Measurements from ENCODE around the gene SERPINB7. TPM values are rescaled to one million over a fixed set of nuclear protein-coding genes. Genes with fewer than 3 reads are reported as not detected.

SERPINB7 gene
- total RNA-seq, 4 donors from 2014 or later, result not detected

DNA sequence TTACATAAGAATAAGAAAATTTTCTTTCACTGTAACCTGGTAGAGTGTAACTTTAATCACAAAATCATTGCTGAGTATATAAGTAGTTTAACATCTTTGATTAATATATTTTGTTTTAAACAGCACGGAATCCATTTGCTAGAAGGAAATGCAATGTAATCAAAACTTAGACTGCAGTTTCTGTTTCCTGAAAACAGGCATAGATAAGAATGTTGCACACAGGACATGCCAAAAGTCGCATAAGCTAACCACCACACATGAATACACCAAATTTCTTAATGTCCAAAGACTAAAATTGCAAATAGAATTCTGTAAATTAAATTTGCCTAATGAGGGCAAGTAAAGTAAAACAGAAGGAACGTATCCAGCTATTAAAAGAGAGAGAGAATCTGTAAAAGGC lies 61.2 kb downstream of the SERPINB7 start:
- Histone ChIP-seq H3K4me3 (no peak overlapping the region), H3K36me3 (no peaks in the 10 kb centered on the region), H3K4me1 (no peaks in the 10 kb centered on the region), H3K27ac (no peak overlapping the region), H3K9me3 (no peaks in the 10 kb centered on the region), H3K27me3 (peaks cover 4% of the 10 kb centered on the region)
- ATAC-seq, result no peak
- TF ChIP-seq POLR2A (IDR thresholded peaks at IDR 0.05) (no peak), POLR2AphosphoS5 (IDR thresholded peaks at IDR 0.05) (no peak), EP300 (IDR thresholded peaks at IDR 0.05) (no peak)
- TF ChIP-seq, protein P1, sequence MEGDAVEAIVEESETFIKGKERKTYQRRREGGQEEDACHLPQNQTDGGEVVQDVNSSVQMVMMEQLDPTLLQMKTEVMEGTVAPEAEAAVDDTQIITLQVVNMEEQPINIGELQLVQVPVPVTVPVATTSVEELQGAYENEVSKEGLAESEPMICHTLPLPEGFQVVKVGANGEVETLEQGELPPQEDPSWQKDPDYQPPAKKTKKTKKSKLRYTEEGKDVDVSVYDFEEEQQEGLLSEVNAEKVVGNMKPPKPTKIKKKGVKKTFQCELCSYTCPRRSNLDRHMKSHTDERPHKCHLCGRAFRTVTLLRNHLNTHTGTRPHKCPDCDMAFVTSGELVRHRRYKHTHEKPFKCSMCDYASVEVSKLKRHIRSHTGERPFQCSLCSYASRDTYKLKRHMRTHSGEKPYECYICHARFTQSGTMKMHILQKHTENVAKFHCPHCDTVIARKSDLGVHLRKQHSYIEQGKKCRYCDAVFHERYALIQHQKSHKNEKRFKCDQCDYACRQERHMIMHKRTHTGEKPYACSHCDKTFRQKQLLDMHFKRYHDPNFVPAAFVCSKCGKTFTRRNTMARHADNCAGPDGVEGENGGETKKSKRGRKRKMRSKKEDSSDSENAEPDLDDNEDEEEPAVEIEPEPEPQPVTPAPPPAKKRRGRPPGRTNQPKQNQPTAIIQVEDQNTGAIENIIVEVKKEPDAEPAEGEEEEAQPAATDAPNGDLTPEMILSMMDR (IDR thresholded peaks at IDR 0.05), result no peak
- WGBS, 2 donors (ENCODE audit: low coverage in 1 of 2), result 41 to 44% methylated on average over 2 to 3 of the region's 3 CpGs

DNA sequence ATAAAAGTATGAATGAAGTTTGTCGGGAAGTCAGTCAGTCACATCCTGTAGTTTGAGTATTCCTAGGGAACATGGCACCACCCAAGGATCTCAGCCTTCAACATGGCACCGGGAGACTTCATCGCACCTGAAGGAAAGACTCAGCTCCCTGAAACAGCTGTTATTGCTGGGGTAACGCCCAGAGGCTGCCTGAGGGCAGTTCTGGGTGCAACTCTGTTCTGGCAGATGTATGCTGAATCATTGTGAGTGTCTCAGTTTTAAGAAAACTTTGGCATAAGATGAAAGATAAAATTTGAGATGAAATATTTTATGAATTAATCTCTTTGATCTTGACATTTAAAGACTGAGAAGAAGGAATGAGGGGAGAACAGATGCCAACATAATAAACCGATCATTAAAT lies 62.4 kb downstream of the SERPINB7 start:
- H3K27me3 ChIP-seq, result peaks cover 11% of the 10 kb centered on the region
- no peak overlapping the region for H3K4me3 ChIP-seq
- H3K36me3 ChIP-seq, result no peaks in the 10 kb centered on the region
- no peaks in the 10 kb centered on the region for H3K9me3 ChIP-seq
- H3K27ac ChIP-seq, result no peak overlapping the region
- ATAC-seq, result no peak
- no peaks in the 10 kb centered on the region for H3K4me1 ChIP-seq
- 58 to 64% methylated on average over 5 of the region's 5 CpGs for WGBS, 2 donors (ENCODE audit: low coverage in 1 of 2)
- TF ChIP-seq, protein P1 (IDR thresholded peaks at IDR 0.05), result no peak
- TF ChIP-seq EP300 (IDR thresholded peaks at IDR 0.05) (no peak), POLR2AphosphoS5 (IDR thresholded peaks at IDR 0.05) (no peak), POLR2A (IDR thresholded peaks at IDR 0.05) (no peak)

GRCh38 chr18:63843008-63843407 lies 67.8 kb downstream of the SERPINB7 start:
- Histone ChIP-seq H3K4me1 (no peaks in the 10 kb centered on the region), H3K4me3 (no peak overlapping the region), H3K27me3 (peaks cover 8% of the 10 kb centered on the region), H3K9me3 (no peaks in the 10 kb centered on the region), H3K36me3 (no peaks in the 10 kb centered on the region), H3K27ac (no peak overlapping the region)
- TF ChIP-seq EP300 (IDR thresholded peaks at IDR 0.05) (no peak), POLR2A (IDR thresholded peaks at IDR 0.05) (no peak), POLR2AphosphoS5 (IDR thresholded peaks at IDR 0.05) (no peak)
- TF ChIP-seq, protein P1 (IDR thresholded peaks at IDR 0.05), result no peak
- 38 to 66% methylated on average over 5 to 7 of the region's 7 CpGs for WGBS, 2 donors (ENCODE audit: low coverage in 1 of 2)
- ATAC-seq, result no peak

- TF ChIP-seq, protein P1 (IDR thresholded peaks at IDR 0.05), result peak in 1 of 4 experiments; percentile 26
- no peak for TF ChIP-seq POLR2A (IDR thresholded peaks at IDR 0.05)
- H3K4me1 ChIP-seq, result no peaks in the 10 kb centered on the region
- H3K36me3 ChIP-seq, result no peaks in the 10 kb centered on the region
- no peaks in the 10 kb centered on the region for H3K9me3 ChIP-seq
- H3K4me3 ChIP-seq, result no peak overlapping the region
- no peak overlapping the region for H3K27ac ChIP-seq
- no peak for ATAC-seq
- H3K27me3 ChIP-seq, result peaks cover 8% of the 10 kb centered on the region
- whole genome bisulfite sequencing, 2 donors (ENCODE audit: low coverage in 1 of 2), result 9 to 17% methylated on average over 3 of the region's 3 CpGs
Observed at GRCh38 chr18:63844254-63844653, 69.0 kb downstream of the SERPINB7 start.

DNA sequence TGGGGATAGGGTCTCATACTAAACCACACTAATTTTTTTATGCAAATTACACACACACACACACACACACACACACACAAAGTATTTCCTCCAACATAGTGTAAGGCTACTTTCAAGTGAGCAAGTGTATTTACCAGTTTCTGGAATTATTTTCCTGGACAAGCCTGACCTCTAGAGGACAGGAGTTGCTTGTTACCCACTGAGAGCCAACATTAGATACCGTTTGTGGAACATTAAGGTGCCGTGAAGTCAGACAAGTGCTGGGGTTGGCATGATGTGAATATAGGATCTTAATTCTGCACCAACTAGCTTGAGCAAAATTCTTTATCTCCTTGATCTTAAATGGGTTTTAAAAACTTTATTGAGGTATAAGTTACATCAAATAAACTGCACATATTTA lies 72.9 kb downstream of the SERPINB7 start:
- Histone ChIP-seq H3K27me3 (no peaks in the 10 kb centered on the region), H3K4me3 (no peak overlapping the region), H3K4me1 (no peaks in the 10 kb centered on the region), H3K36me3 (no peaks in the 10 kb centered on the region), H3K27ac (no peak overlapping the region), H3K9me3 (no peaks in the 10 kb centered on the region)
- TF ChIP-seq, protein P1 (IDR thresholded peaks at IDR 0.05), result peak in 3 of 4 experiments; percentile 10 to 37 (median 23)
- no peak for TF ChIP-seq POLR2AphosphoS5 (IDR thresholded peaks at IDR 0.05)
- 0% methylated on average over 2 of the region's 2 CpGs for WGBS, 2 donors (ENCODE audit: low coverage in 1 of 2)
- ATAC-seq, result no peak

Data from gastroesophageal sphincter (tissue), 4 donors.